PFSK-1 (cell line): ENCODE measurements around the gene ZBTB48.

Experiments
- FOXP2 ChIP-seq: optimal IDR thresholded peaks from 2 replicates; pipeline ENCODE3; 2011; ENCODE audit warnings: borderline replicate concordance, control low read depth, inconsistent platforms; ENCODE audit not compliant: insufficient read depth; ENCODE audit errors: extremely low read length, extremely low read depth
- TF ChIP-seq, protein P1 (sequence below), 2 experiments: IDR thresholded peaks; 2 replicates each; pipeline versions ENCODE4 v1.6.1 to v1.8.0; 2011 to 2012; ENCODE audit warnings: low read depth in 2 of 2, low read length in 2 of 2, control low read depth in 1 of 2, inconsistent platforms in 1 of 2, mild to moderate bottlenecking in 1 of 2, moderate library complexity in 1 of 2; ENCODE audit not compliant: insufficient read depth in 1 of 2

DNA sequence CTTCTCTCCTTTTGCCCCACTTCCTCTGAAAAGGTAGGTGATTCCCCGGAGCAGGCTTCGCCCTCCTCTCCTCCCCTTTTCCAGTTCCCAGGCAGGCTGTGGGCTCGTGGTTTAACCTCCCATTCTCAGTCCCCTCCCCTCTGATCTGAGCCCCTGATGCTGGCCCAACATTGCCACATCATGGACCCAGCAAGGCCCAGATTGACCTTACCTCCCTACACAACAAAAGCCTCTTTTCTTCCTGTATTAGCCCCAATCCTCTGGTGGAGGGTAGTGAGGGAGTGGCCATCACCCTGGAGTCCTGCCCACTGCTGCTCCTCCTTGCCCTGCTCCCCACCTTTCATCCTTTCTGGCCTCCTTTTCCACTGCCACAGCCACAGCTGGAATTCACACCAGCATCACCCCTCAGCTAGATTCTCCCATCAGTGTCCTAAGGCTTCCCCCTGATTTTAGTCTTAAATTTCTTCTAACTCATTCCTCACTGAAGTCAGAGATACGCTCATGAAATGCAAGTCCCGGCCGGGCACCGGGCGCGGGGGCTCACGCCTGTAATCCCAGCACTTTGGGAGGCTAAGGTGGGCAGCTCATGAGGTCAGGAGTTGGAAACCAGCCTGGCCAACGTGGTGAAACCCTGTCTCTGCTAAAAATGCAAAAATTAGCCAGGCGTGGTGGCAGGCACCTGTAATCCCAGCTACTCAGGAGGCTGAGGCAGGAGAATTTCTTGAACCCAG lies 7.0 kb upstream of the ZBTB48 start:
- TF ChIP-seq, protein P1, sequence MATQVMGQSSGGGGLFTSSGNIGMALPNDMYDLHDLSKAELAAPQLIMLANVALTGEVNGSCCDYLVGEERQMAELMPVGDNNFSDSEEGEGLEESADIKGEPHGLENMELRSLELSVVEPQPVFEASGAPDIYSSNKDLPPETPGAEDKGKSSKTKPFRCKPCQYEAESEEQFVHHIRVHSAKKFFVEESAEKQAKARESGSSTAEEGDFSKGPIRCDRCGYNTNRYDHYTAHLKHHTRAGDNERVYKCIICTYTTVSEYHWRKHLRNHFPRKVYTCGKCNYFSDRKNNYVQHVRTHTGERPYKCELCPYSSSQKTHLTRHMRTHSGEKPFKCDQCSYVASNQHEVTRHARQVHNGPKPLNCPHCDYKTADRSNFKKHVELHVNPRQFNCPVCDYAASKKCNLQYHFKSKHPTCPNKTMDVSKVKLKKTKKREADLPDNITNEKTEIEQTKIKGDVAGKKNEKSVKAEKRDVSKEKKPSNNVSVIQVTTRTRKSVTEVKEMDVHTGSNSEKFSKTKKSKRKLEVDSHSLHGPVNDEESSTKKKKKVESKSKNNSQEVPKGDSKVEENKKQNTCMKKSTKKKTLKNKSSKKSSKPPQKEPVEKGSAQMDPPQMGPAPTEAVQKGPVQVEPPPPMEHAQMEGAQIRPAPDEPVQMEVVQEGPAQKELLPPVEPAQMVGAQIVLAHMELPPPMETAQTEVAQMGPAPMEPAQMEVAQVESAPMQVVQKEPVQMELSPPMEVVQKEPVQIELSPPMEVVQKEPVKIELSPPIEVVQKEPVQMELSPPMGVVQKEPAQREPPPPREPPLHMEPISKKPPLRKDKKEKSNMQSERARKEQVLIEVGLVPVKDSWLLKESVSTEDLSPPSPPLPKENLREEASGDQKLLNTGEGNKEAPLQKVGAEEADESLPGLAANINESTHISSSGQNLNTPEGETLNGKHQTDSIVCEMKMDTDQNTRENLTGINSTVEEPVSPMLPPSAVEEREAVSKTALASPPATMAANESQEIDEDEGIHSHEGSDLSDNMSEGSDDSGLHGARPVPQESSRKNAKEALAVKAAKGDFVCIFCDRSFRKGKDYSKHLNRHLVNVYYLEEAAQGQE (IDR thresholded peaks at IDR 0.05; ENCODE audit: insufficient read depth in 1 of 2, low read depth in 2 of 2, low read length in 2 of 2), result no peak
- TF ChIP-seq FOXP2, result no peak
